GM12878 (cell line): ENCODE results near the gene DDR2. TPM values are rescaled to one million over a fixed set of nuclear protein-coding genes. Genes with fewer than 3 reads are reported as not detected.

Experiments
- ATAC-seq: fragments of 200-7000 bp; cut with Tn5 transposase; 3 replicates; pipeline ENCODE4 v1.9.1; 2020; ENCODE audit warnings: mild to moderate bottlenecking, moderate library complexity
- BruUV-seq: library from RNA; stranded (reverse); fragments of 400-500 nt; replicated peaks from 2 replicates; lab custom pipeline; 2021; lab: Mats Ljungman, UMichigan
- CTCF ChIA-PET: fragments of 300-600 bp; sonication (Branson Sonifier 250); formaldehyde crosslinking; extraction: SDS; loops from one replicate; lab custom pipeline; 2021; ENCODE audit warnings: inconsistent platforms; lab: Yijun Ruan, JAX
- POLR2A ChIA-PET: fragments of 350-600 bp; formaldehyde crosslinking; extraction: SDS; loops from one replicate; lab custom pipeline; 2021; ENCODE audit warnings: inconsistent platforms; lab: Charles Lee
- RAD21 ChIA-PET: fragments of 300-600 bp; sonication (Branson Sonifier 250); formaldehyde crosslinking; loops from one replicate; lab custom pipeline; 2023; ENCODE audit warnings: antibody characterized with exemption; ENCODE audit not compliant: unreplicated experiment; lab: Charles Lee
- SMC1A ChIA-PET: fragments of 300-600 bp; sonication (Branson Sonifier 250); formaldehyde crosslinking; loops from one replicate; lab custom pipeline; 2023; ENCODE audit not compliant: unreplicated experiment, uncharacterized antibody; lab: Charles Lee
- DNase-seq: peaks from one replicate; pipeline ENCODE4 v3.0.0-alpha.2; 2011; ENCODE audit warnings: low read depth, low spot score
- FAIRE-seq: peaks from 3 replicates; lab custom pipeline; 2011; peaks lifted over from hg19 to GRCh38; lab: Jason Lieb, UNC
- H2AFZ ChIP-seq: 2 replicates; pipeline ENCODE4 v1.6.0; 2011; ENCODE audit warnings: low read depth, low read length, control low read depth; ENCODE audit not compliant: control insufficient read depth
- H3K27ac ChIP-seq: 2 replicates; pipeline ENCODE4 v1.5.1; 2011; ENCODE audit warnings: control low read depth; ENCODE audit not compliant: control insufficient read depth, insufficient read depth
- H3K27me3 ChIP-seq, 2 experiments: replicated peaks in 1 of 2; 2 replicates each; pipeline versions ENCODE4 v1.6.0 to v1.6.1; 2011; ENCODE audit warnings: low read length in 1 of 2; ENCODE audit not compliant: control insufficient read depth in 2 of 2, insufficient read depth in 2 of 2
- H3K36me3 ChIP-seq, 2 experiments: 2 replicates each; pipeline ENCODE4 v1.5.1; 2011; ENCODE audit warnings: low read length in 1 of 2; ENCODE audit not compliant: control insufficient read depth in 2 of 2, insufficient read depth in 2 of 2
- H3K4me1 ChIP-seq: 2 replicates; pipeline ENCODE4 v1.6.1; 2011; ENCODE audit warnings: mild to moderate bottlenecking, low read length, moderate library complexity, mixed read lengths; ENCODE audit not compliant: control insufficient read depth, insufficient read depth
- H3K4me2 ChIP-seq: 2 replicates; pipeline ENCODE4 v1.6.0; 2011; ENCODE audit warnings: control low read depth; ENCODE audit not compliant: control insufficient read depth, insufficient read depth
- H3K4me3 ChIP-seq: fragments of 200-600 bp; sonication (generic); 2 replicates; pipeline ENCODE4 v1.5.1; 2016
- H3K79me2 ChIP-seq: 2 replicates; pipeline ENCODE4 v1.6.0; 2011; ENCODE audit warnings: low read length; ENCODE audit not compliant: control insufficient read depth, insufficient read depth
- H3K9ac ChIP-seq: 2 replicates; pipeline ENCODE4 v1.8.0; 2011; ENCODE audit warnings: low read length, control low read depth, mixed read lengths; ENCODE audit not compliant: control insufficient read depth, insufficient read depth
- H3K9me3 ChIP-seq: replicated peaks from 3 replicates; pipeline ENCODE4 v1.5.1; 2011; ENCODE audit warnings: mild to moderate bottlenecking, low read length; ENCODE audit not compliant: control insufficient read depth, insufficient read depth
- H4K20me1 ChIP-seq: 2 replicates; pipeline ENCODE4 v1.6.0; 2011; ENCODE audit not compliant: control insufficient read depth, insufficient read depth
- BMI1 ChIP-seq: fragments of 450-650 bp; IDR thresholded peaks from 2 replicates; pipeline ENCODE4 v1.6.1; 2016; ENCODE audit warnings: mild to moderate bottlenecking, moderate library complexity, borderline replicate concordance
- POU2F2 ChIP-seq: IDR thresholded peaks from 3 replicates; pipeline ENCODE4 v1.6.1; 2011; ENCODE audit warnings: low read depth, mild to moderate bottlenecking, low read length, borderline replicate concordance
- ZBTB4 ChIP-seq: fragments of 450-650 bp; formaldehyde crosslinking; IDR thresholded peaks from 2 replicates; pipeline ENCODE4 v1.4.0; 2022; ENCODE audit warnings: mild to moderate bottlenecking, moderate library complexity
- ZBTB40 ChIP-seq: fragments of 450-650 bp; IDR thresholded peaks from 2 replicates; pipeline ENCODE4 v1.6.1; 2016; ENCODE audit warnings: mild to moderate bottlenecking, moderate library complexity, borderline replicate concordance
- WGBS: methylation state at CpG from one replicate; pipeline ENCODE4 v1.1.6; 2016; ENCODE audit warnings: low lambda C conversion rate; ENCODE audit not compliant: insufficient replicate concordance, insufficient coverage; ENCODE audit errors: missing lambda C conversion rate; 5-methylcytosine and 5-hydroxymethylcytosine counted together
- in situ Hi-C: fragments of 300-500 bp; cut with MboI; formaldehyde crosslinking; loops from 9 replicates; pipeline ENCODE4 v1.14.3; 2018; ENCODE audit warnings: mixed read lengths
- intact Hi-C: fragments of 100-400 bp; cut with micrococcal nuclease; formaldehyde crosslinking; loops from one replicate; pipeline ENCODE4 v1.14.2; 2022; ENCODE audit not compliant: unreplicated experiment
- polyA plus RNA-seq, 11 experiments: library from polyadenylated mRNA; depleted of rRNA in 4 of 11; unstranded in 6 of 11; stranded (reverse) in 5 of 11; fragments of >200 nt; fragmentation: Nextera tagmentation in 4 of 11; fragmentation: Illumina TruSeq in 1 of 11; extraction: Ambion mirVana in 4 of 11; extraction: Trizol in 1 of 11; gene quantifications; 1 replicate in 1 of 11; 2 replicates in 10 of 11; pipeline versions ENCODE4 v1.2.1 to v1.2.3, GENCODE V29; 2011 to 2016; ENCODE audit warnings: inconsistent platforms in 2 of 11, missing spikeins in 2 of 11, low read depth in 1 of 11
- total RNA-seq, 4 experiments: library from RNA; depleted of rRNA in 3 of 4; stranded (reverse); fragments of >200 nt in 3 of 4; fragmentation: Illumina TruSeq in 1 of 4; extraction: Trizol in 1 of 4; gene quantifications; 2 replicates each; pipeline versions ENCODE4 v1.2.1 to v1.2.3, GENCODE V29; 2013 to 2021

DDR2 gene
- total and polyA plus RNA-seq, 10 of the 15 experiments (the other 5 are each of a cell fraction or from before 2014, with no cell fraction given), result 1.9 to 8.8 (median 5.5) TPM

- ChIA-PET CTCF (interaction anchor here (1.2 to 2.1 kb wide), 5 partner anchors 10 to 76 kb away, joined by 3 to 9 read pairs (median 8); no protein-coding TSS in a partner anchor), SMC1A (interaction anchor here (1.1 to 6.1 kb wide), 5 partner anchors 11 to 58 kb away, joined by 3 to 41 read pairs (median 12); partner anchors contain the start of gene DDR2), RAD21 (interaction anchor here (0.9 to 1.9 kb wide), 4 partner anchors 9 to 111 kb away, joined by 3 to 9 read pairs (median 4); no protein-coding TSS in a partner anchor), POLR2A (interaction anchor here (1.3 to 2.6 kb wide), 3 partner anchors 10 to 57 kb away, joined by 5 to 10 read pairs (median 7); partner anchors contain the start of gene DDR2)
- WGBS, result 86% methylated on average over 5 of the region's 5 CpGs
- Histone ChIP-seq H2AFZ (no peak overlapping the region), H3K9me3 (no peaks in the 10 kb centered on the region), H3K79me2 (no peaks in the 10 kb centered on the region), H4K20me1 (no peaks in the 10 kb centered on the region), H3K4me2 (no peak overlapping the region), H3K27me3 (no peaks in the 10 kb centered on the region), H3K9ac (no peak overlapping the region), H3K27ac (no peak overlapping the region), H3K4me3 (no peak overlapping the region), H3K36me3 (no peaks in the 10 kb centered on the region), H3K4me1 (no peaks in the 10 kb centered on the region)
- ATAC-seq, result no peak
- in situ Hi-C loops, result no loop called here
- intact Hi-C loops, result no loop called here
- DNase-seq, result no peak
- TF ChIP-seq POU2F2, result no peak
- no peak for TF ChIP-seq ZBTB40
- no peak for TF ChIP-seq BMI1
- no peak for TF ChIP-seq ZBTB4 (CRISPR knock-in tag)
- no peak for FAIRE-seq
- no TSS peak for BruUV-seq
Measured at GRCh38 chr1:162688931-162689330, 56.7 kb downstream of the DDR2 start.
